Measurements from ENCODE around the gene ACTR6.

DNA sequence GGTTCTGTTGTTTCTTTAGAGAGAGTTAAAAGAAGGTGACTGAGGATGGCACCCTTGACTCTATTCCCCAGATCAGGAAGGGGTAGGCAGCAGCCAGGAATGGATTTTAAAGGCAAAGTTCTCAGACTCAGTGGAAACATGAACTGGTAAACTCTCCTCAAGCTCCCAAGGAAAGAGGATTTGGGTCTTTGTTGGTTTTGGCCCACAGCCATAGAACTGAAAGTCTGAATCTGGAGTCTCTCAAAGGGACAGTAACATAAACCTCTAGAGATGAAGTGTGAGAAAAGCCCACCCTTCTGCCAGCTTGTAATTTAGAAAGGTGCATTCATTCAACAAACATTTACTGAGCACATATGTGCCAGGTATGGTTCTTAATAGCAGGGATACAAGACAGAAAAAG lies 29.4 kb upstream of the ACTR6 start:
- TF ChIP-seq, protein P1, sequence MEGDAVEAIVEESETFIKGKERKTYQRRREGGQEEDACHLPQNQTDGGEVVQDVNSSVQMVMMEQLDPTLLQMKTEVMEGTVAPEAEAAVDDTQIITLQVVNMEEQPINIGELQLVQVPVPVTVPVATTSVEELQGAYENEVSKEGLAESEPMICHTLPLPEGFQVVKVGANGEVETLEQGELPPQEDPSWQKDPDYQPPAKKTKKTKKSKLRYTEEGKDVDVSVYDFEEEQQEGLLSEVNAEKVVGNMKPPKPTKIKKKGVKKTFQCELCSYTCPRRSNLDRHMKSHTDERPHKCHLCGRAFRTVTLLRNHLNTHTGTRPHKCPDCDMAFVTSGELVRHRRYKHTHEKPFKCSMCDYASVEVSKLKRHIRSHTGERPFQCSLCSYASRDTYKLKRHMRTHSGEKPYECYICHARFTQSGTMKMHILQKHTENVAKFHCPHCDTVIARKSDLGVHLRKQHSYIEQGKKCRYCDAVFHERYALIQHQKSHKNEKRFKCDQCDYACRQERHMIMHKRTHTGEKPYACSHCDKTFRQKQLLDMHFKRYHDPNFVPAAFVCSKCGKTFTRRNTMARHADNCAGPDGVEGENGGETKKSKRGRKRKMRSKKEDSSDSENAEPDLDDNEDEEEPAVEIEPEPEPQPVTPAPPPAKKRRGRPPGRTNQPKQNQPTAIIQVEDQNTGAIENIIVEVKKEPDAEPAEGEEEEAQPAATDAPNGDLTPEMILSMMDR (IDR thresholded peaks at IDR 0.05; ENCODE audit: insufficient read depth, low read depth, low read length): no peak
- no peak for TF ChIP-seq EZH2 (IDR thresholded peaks at IDR 0.05; ENCODE audit: insufficient read depth, low read length)
